GM21515 (cell line): Measurements from ENCODE around the gene CBX3.
"Not testable (repeated sequence)": the region's sequence is repeated elsewhere in the genome, so short reads cannot be mapped to it uniquely, and the experiment has no call there.

Experiments used
- ATAC-seq: cut with Tn5 transposase; IDR thresholded peaks from one replicate; pipeline ENCODE4 v1.9.1; 2021; ENCODE audit not compliant: unreplicated experiment

Gene CBX3

DNA sequence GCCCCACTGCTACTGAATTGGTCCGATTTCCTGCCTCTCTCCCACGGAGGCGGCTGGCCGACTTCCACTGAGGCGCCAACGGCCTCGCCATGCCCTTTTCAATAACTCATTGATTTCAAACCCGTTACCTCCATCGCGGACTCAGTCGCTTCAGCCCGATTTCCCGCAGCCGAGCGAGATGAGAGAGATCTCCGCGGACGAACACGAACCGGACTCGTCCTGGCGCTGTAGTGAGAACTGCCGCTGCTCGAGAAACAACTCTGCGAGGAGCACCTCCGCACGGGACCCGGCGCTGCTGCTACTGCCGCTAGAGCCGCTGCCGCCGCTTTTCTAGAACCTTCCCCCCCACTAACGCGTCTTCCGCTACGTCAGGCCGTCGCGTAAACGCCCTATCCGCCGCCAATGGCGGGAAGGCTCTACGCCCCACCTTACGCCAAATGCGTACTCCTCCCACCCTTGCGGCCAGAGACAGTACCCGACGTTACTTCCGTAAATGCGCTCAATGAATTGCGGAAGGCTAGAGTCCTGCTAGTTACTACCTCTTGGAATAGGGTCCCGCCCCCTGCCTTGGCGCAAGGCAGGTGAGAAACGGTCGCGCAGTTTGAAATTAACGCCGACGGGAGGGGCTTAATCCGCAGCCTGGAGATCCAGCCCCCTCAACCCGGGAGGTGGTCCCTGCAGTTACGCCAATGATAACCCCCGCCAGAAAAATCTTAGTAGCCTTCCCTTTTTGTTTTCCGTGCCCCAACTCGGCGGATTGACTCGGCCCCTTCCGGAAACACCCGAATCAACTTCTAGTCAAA, 900 bp upstream of the CBX3 start, which contains the start of gene HNRNPA2B1:
HNRNPA2B1 (minus strand) TSS at position 303 of the 803 bp plus-strand sequence; CDS start at position 134, 169 bp downstream.
- ATAC-seq, result peak; percentile 62

- no peak for ATAC-seq
These were observed 760 bp downstream of the CBX3 start for GRCh38 chr7:26202019-26202990.

DNA sequence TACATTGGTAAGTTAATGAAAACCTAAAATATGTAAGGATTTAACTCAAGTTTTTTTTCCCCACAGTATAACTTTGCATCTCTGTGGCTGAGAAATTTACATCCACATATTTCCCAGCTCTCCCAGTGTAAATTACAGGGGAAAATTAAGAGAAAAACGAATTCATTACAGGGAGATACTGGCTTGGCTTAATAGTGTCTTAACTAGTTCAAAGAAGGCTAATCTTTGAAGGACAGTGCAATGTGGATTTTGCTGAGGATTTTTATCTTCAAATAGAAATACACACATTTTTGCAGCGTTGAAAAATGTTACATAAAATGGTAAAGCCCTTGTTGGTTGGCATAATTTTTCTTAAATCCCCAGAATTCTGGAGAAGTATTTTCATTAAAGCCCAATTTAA, 1.5 kb downstream of the CBX3 start:
- ATAC-seq, result no peak

GRCh38 chr7:26208040-26208439, 6.5 kb downstream of the CBX3 start:
- ATAC-seq, result no peak

DNA sequence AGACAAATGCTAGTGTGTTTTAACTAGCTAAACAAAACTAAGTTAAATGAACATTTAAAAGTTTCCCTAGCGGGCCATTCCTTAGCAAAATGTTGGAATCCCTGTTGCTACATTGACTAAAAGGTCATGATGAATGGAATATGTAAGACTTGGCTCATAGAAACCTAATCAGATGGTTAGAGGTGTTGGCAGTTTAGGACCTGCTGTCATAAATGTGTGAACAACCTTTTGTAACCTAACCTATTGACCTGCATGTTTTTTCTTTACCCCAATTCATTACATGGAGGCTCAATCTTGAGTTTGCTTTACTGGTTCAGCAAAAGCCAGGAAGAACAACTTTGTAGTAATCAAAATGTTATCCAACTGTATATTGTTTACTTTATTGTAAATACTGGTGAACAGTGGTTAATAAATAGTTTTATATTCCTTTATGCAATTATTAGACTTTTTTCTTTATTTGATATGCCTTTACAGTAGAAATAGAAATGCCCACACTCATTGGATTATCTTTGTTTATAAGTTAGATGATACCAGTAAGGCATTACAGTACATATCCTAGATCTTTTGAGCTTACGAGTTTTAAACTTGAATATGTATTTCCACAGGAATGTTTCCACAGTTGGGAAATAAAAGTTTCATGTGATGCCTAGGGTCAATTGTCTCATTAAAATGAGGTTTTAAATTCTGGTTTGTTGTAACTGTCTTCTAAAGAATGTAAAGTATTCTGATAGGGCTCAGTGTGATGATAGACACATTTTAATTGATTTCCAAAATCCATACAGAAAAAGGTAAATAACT, 11.6 kb downstream of the CBX3 start:
- ATAC-seq, result no peak

GRCh38 chr7:26213807-26214515, 12.4 kb downstream of the CBX3 start:
- no peak for ATAC-seq

GRCh38 chr7:26216049-26216448, 14.5 kb downstream of the CBX3 start:
- ATAC-seq, result no peak

DNA sequence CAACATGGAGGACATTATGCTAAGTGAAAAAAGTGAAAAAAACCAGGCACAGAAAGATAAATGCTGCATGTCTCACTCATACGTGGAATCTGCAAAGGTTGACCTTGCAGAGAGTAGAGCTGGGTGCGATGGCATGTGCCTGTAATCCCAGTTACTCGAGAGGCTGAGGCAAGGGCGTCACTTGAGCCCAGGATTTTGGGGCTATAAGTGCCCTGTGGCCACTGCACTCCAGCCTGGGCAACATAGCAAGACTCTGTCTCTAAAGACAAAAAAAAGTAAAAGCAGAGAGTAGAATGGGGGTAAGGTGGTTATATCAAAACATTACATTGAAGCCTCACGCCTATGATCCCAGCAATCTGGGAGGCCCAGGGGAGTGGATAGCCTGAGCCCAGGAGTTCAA, 22.8 kb downstream of the CBX3 start:
- no peak for ATAC-seq

GRCh38 chr7:26227987-26228386, 26.4 kb downstream of the CBX3 start:
- ATAC-seq, result no peak

- ATAC-seq, result no peak
These were observed 32.5 kb downstream of the CBX3 start for GRCh38 chr7:26233902-26234511.

DNA sequence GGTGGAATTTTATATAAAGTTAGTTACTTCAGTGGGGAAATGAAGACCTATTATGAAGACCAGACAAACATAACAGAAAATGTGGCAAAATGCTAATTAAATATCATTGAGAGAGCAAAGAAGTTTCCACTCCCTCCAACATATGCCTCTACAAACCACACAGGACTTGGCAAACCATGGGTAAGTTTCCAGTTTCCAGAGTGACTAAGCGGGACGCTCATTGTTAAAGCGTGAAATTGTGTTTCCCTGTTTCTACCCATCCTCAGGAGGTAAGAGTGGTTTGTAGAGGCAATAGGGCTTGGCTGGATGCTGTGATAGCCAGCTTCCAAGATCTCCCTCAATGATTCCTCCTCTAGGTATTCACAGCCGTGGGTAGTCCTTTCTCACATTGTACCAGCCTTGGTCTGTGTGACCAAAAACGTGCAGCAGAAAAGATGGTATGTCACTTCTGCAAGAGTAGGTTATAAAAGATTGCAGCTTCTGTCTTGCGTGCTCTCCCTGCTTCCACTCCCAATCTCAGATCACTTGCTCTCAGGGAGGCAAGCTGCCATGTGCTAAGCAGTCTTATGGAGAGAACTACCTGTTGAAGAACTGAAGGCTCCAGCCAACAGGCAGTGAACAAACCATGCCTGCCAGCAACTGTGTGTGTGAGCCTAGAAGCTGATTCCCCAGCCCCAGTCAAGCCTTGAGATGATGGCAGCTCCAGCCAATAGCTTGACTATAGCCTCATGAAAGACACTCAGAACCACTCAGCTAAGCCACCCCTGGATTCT, 35.7 kb downstream of the CBX3 start:
- no peak for ATAC-seq

DNA sequence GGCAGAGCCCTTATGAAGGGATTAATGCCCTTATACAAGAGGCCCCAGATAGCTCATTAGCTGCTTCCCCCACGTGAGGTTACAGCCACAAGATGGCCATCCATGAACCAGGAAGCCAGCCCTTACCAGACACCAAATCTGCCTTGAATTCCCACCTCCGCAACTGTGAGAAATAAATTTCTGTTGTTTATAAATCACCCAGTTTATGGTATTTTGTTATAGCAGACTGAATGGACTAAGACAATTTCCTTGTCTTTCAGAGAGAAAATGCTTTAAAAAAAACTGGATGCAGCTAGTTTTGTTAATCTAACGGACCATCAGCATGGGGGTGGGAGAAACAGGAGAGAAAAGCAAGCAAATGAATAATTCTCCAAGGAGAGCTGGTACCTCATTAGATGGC, 36.5 kb downstream of the CBX3 start:
- no peak for ATAC-seq

DNA sequence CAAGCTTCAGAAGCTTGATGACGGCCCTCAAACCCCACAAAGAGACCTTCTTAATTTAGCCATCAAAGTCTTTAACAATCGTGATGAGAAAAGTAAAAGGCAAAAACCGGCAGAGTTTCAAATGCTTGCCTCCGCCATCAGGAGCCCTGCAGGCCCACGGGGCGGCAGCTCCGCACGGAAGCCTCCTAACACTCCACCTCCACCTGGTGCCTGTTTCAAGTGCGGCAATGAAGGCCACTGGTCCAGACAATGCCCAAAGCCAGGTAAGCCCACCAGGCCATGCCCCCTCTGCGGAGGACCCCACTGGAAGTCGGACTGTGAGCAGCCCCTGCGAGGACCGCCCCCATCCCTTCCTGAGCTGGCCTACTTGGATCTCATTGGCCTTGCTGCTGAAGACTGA, 43.6 kb downstream of the CBX3 start:
- ATAC-seq, result no peak

- no peak for ATAC-seq
These were observed 48.7 kb downstream of the CBX3 start for GRCh38 chr7:26250239-26250638.

GRCh38 chr7:26261866-26262265, 60.3 kb downstream of the CBX3 start:
- ATAC-seq, result not testable (repeated sequence)
